K562 (cell line): ENCODE data around the gene SPTBN5. TPM values are rescaled to one million over a fixed set of nuclear protein-coding genes. Genes with fewer than 3 reads are reported as not detected.

Experiments used
- ATAC-seq: fragments of 200-7000 bp; cut with Tn5 transposase; 3 replicates; pipeline ENCODE4 v1.9.1; 2020; ENCODE audit warnings: moderate library complexity
- BruUV-seq: library from RNA; stranded (reverse); fragments of 400-500 nt; replicated peaks from 2 replicates; lab custom pipeline; 2021; lab: Mats Ljungman, UMichigan
- CTCF ChIA-PET: fragments of 300-600 bp; formaldehyde crosslinking; extraction: SDS; loops from one replicate; lab custom pipeline; 2021; ENCODE audit warnings: low intra/inter-chr PET ratio; lab: Yijun Ruan, JAX
- POLR2A ChIA-PET: fragments of 300-600, 350-650 bp; sonication (Branson Sonifier 250); formaldehyde crosslinking; extraction: SDS; loops from one replicate; lab custom pipeline; 2021; ENCODE audit warnings: antibody characterized with exemption, inconsistent platforms; lab: Yijun Ruan, JAX
- DNase-seq, 4 experiments: peaks; one replicate each; pipeline versions ENCODE4 v3.0.0 to v3.0.0-alpha.2; 2011 to 2018; ENCODE audit warnings: low spot score in 3 of 4, mixed read lengths in 3 of 4; ENCODE audit errors: extremely low read depth in 1 of 4
- FAIRE-seq: peaks from 2 replicates; lab custom pipeline; 2011; peaks lifted over from hg19 to GRCh38; lab: Jason Lieb, UNC
- H2AFZ ChIP-seq: 2 replicates; pipeline ENCODE4 v1.6.0; 2011; ENCODE audit warnings: low read depth, low read length, control low read depth, inconsistent platforms
- H3K27ac ChIP-seq: fragments of 200-600 bp; 3 replicates; pipeline ENCODE4 v1.8.0; 2011; ENCODE audit warnings: low read depth, mild to moderate bottlenecking, control low read depth, inconsistent platforms, low read length, moderate library complexity, mixed read lengths; ENCODE audit errors: extremely low read depth
- H3K27me3 ChIP-seq, 2 experiments: fragments of 300-600 bp in 1 of 2; 2 replicates in 1 of 2; 3 replicates in 1 of 2; pipeline versions ENCODE4 v1.6.0 to v1.8.0; 2011; ENCODE audit warnings: inconsistent platforms in 2 of 2, low read length in 2 of 2, mild to moderate bottlenecking in 1 of 2, mixed read lengths in 1 of 2, moderate library complexity in 1 of 2; ENCODE audit not compliant: control insufficient read depth in 2 of 2, insufficient read depth in 2 of 2
- H3K36me3 ChIP-seq: fragments of 300-600 bp; 3 replicates; pipeline ENCODE4 v1.8.0; 2011; ENCODE audit warnings: mild to moderate bottlenecking, low read length, inconsistent platforms; ENCODE audit not compliant: control insufficient read depth, insufficient read depth
- H3K4me1 ChIP-seq, 2 experiments: fragments of 200-600 bp in 1 of 2; replicated peaks in 1 of 2; 2 replicates in 1 of 2; 3 replicates in 1 of 2; pipeline versions ENCODE4 v1.5.1 to v1.8.0; 2011; ENCODE audit warnings: inconsistent platforms in 2 of 2, low read length in 2 of 2, mild to moderate bottlenecking in 1 of 2, mixed read lengths in 1 of 2, moderate library complexity in 1 of 2; ENCODE audit not compliant: control insufficient read depth in 2 of 2, insufficient read depth in 2 of 2
- H3K4me2 ChIP-seq: 2 replicates; pipeline ENCODE4 v1.6.1; 2011; ENCODE audit warnings: low read length, control low read depth, inconsistent platforms, mixed read lengths; ENCODE audit not compliant: insufficient read depth
- H3K4me3 ChIP-seq: fragments of 200-600 bp; sonication (generic), shearing (Covaris generic); 2 replicates; pipeline ENCODE4 v1.5.1; 2016; ENCODE audit warnings: control low read depth, inconsistent platforms
- H3K79me2 ChIP-seq: fragments of 200-600 bp; 3 replicates; pipeline ENCODE4 v1.8.0; 2011; ENCODE audit warnings: low read length, inconsistent platforms; ENCODE audit not compliant: control insufficient read depth, insufficient read depth
- H3K9ac ChIP-seq, 2 experiments: 2 replicates each; pipeline versions ENCODE4 v1.6.0 to v1.6.1; 2011; ENCODE audit warnings: low read depth in 2 of 2, low read length in 2 of 2, control low read depth in 1 of 2, inconsistent platforms in 1 of 2, mild to moderate bottlenecking in 1 of 2, mixed read lengths in 1 of 2; ENCODE audit not compliant: insufficient read depth in 1 of 2
- H3K9me1 ChIP-seq: one replicate; pipeline ENCODE4 v1.6.0; 2011; ENCODE audit warnings: inconsistent platforms, mild to moderate bottlenecking, low read length, moderate library complexity; ENCODE audit not compliant: control insufficient read depth, insufficient read depth
- H3K9me3 ChIP-seq: replicated peaks from 2 replicates; pipeline ENCODE4 v1.5.1; 2011; ENCODE audit warnings: low read depth, low read length, inconsistent platforms; ENCODE audit not compliant: control insufficient read depth, insufficient read depth
- H4K20me1 ChIP-seq: replicated peaks from 2 replicates; pipeline ENCODE4 v1.6.1; 2011; ENCODE audit warnings: low read length, inconsistent platforms, mixed read lengths; ENCODE audit not compliant: control insufficient read depth, insufficient read depth
- EGR1 ChIP-seq: fragments of 450-650 bp; conservative IDR thresholded peaks from 2 replicates; pipeline ENCODE4 v1.6.1; 2017; ENCODE audit warnings: mild to moderate bottlenecking
- KDM2B ChIP-seq: fragments of 250-450 bp; sonication (Bioruptor Pico); IDR thresholded peaks from 2 replicates; pipeline ENCODE4 v1.8.0; 2021; ENCODE audit warnings: mild to moderate bottlenecking, moderate library complexity
- MCM5 ChIP-seq: fragments of 450-650 bp; IDR thresholded peaks from 2 replicates; pipeline ENCODE4 v1.6.1; 2016; ENCODE audit warnings: low read depth
- MNT ChIP-seq, 2 experiments: fragments of 450-650 bp; conservative IDR thresholded peaks; 2 replicates each; pipeline ENCODE4 v1.6.1; 2017; ENCODE audit warnings: mild to moderate bottlenecking in 2 of 2, moderate library complexity in 2 of 2
- MYNN ChIP-seq, 2 experiments: sonication (generic); formaldehyde crosslinking in 1 of 2; IDR thresholded peaks; 2 replicates each; pipeline versions ENCODE4 v1.5.0 to v1.6.1; 2016 to 2020; ENCODE audit warnings: antibody characterized with exemption in 1 of 2, missing genetic modification reagents in 1 of 2
- NUFIP1 ChIP-seq: fragments of 450-650 bp; IDR thresholded peaks from 2 replicates; pipeline ENCODE4 v1.6.1; 2018; ENCODE audit not compliant: partially characterized antibody
- PBX2 ChIP-seq, 2 experiments: IDR thresholded peaks in 1 of 2; conservative IDR thresholded peaks in 1 of 2; 2 replicates each; pipeline ENCODE4 v1.6.1; 2016; ENCODE audit warnings: low read depth in 2 of 2, mild to moderate bottlenecking in 1 of 2, missing compliant biosample characterization in 1 of 2, missing genetic modification characterization in 1 of 2, moderate library complexity in 1 of 2
- PHB2 ChIP-seq: fragments of 450-650 bp; IDR thresholded peaks from 2 replicates; pipeline ENCODE4 v1.6.1; 2017; ENCODE audit warnings: low read depth
- POLR2B ChIP-seq: fragments of 450-650 bp; IDR thresholded peaks from 2 replicates; pipeline ENCODE4 v1.6.1; 2018; ENCODE audit warnings: low read depth; ENCODE audit not compliant: partially characterized antibody
- SNRNP70 ChIP-seq: fragments of 200-400 bp; formaldehyde crosslinking; optimal IDR thresholded peaks from 2 replicates; pipeline ENCODE3; 2017; ENCODE audit warnings: low read depth, low read length
- STAT5B ChIP-seq: fragments of 250-450 bp; sonication (Bioruptor Pico); IDR thresholded peaks from 2 replicates; pipeline ENCODE4 v1.8.0; 2021; ENCODE audit warnings: mild to moderate bottlenecking, inconsistent platforms
- TFE3 ChIP-seq: fragments of 450-650 bp; formaldehyde crosslinking; IDR thresholded peaks from 2 replicates; pipeline ENCODE4 v1.4.0; 2020; ENCODE audit warnings: mild to moderate bottlenecking, mixed read lengths
- ZNF717 ChIP-seq: fragments of 250-450 bp; sonication (Bioruptor Pico); IDR thresholded peaks from 2 replicates; pipeline ENCODE4 v1.5.0; 2021
- WGBS: fragments of 100-300 bp; shearing (Covaris generic); methylation state at CpG from one replicate; pipeline ENCODE4 v1.1.6; 2016; ENCODE audit warnings: low coverage, mixed read lengths; ENCODE audit not compliant: insufficient coverage; ENCODE audit errors: missing lambda C conversion rate; 5-methylcytosine and 5-hydroxymethylcytosine counted together
- in situ Hi-C: fragments of 300-500 bp; cut with MboI; formaldehyde crosslinking; loops from 4 replicates; pipeline ENCODE4 v1.15.0; 2018; ENCODE audit warnings: inconsistent platforms, mixed read lengths
- intact Hi-C: fragments of 100-400 bp; cut with micrococcal nuclease; formaldehyde crosslinking; loops from 2 replicates; pipeline ENCODE4 v1.14.2; 2022
- polyA plus RNA-seq, 8 experiments: library from polyadenylated mRNA; depleted of rRNA in 4 of 8; stranded (reverse) in 5 of 8; unstranded in 3 of 8; fragments of >200 nt; fragmentation: Nextera tagmentation in 2 of 8; fragmentation: Illumina TruSeq in 1 of 8; extraction: Ambion mirVana in 2 of 8; extraction: Trizol in 1 of 8; gene quantifications; 2 replicates each; pipeline versions ENCODE4 v1.2.1 to v1.2.3, GENCODE V29; 2011 to 2014; ENCODE audit warnings: inconsistent platforms in 1 of 8, missing spikeins in 1 of 8
- total RNA-seq, 7 experiments: library from RNA; depleted of rRNA in 6 of 7; stranded (reverse); fragments of >200 nt in 6 of 7; fragmentation: Illumina TruSeq in 2 of 7; extraction: Trizol in 2 of 7; gene quantifications; 2 replicates each; pipeline versions ENCODE4 v1.2.1 to v1.2.3, GENCODE V29; 2011 to 2021; ENCODE audit warnings: low replicate concordance in 1 of 7
- TF ChIP-seq, protein P1 (sequence below): fragments of 450-650 bp; formaldehyde crosslinking; IDR thresholded peaks from 2 replicates; pipeline ENCODE4 v1.4.0; 2022; ENCODE audit warnings: mild to moderate bottlenecking, moderate library complexity

SPTBN5 gene
- total and polyA plus RNA-seq, 9 of the 15 experiments (the other 6 are each of a cell fraction or from before 2014, with no cell fraction given): 0.02 TPM; not detected in 8

- H4K20me1 ChIP-seq: peaks cover 6% of the 10 kb centered on the region
- DNase-seq: no peak
- FAIRE-seq: no peak
- H3K9me1 ChIP-seq: no peaks in the 10 kb centered on the region
- H3K36me3 ChIP-seq: peaks cover 6% of the 10 kb centered on the region; the same call in 1 of the 3 replicates
- WGBS: 82% methylated on average over 36 of the region's 36 CpGs
- no peaks in the 10 kb centered on the region for H3K27me3 ChIP-seq
- BruUV-seq: no TSS peak
- no peaks in the 10 kb centered on the region for H3K79me2 ChIP-seq
- no peak overlapping the region for H2AFZ ChIP-seq
- ChIA-PET POLR2A (interaction anchor here (0.8 to 1.7 kb wide), 2 partner anchors 13 to 16 kb away, joined by 3 to 4 read pairs; no protein-coding TSS in a partner anchor), CTCF (no interaction called here)
- H3K9ac ChIP-seq: no peak overlapping the region
- no peak overlapping the region for H3K4me2 ChIP-seq
- intact Hi-C loops (loop anchor here (5.0 to 10.0 kb wide), 3 partner anchors 88 to 433 kb away; no protein-coding TSS in a partner anchor), in situ Hi-C loops (no loop called here)
- ATAC-seq: no peak
- no peak overlapping the region for H3K27ac ChIP-seq
- no peak overlapping the region for H3K4me3 ChIP-seq
- H3K4me1 ChIP-seq: peaks cover 0 to 4% of the 10 kb centered on the region in 2 experiments; a peak in 1 of 5 replicates
- H3K9me3 ChIP-seq: no peaks in the 10 kb centered on the region
- TF ChIP-seq STAT5B (CRISPR knock-in tag): no peak
- no peak for TF ChIP-seq PHB2
- no peak for TF ChIP-seq PBX2 (CRISPR knock-in tag; IDR thresholded peaks at IDR 0.05; ENCODE audit: low read depth)
- TF ChIP-seq PBX2 (tag; conservative IDR thresholded peaks at IDR 0.05; ENCODE audit: low read depth): no peak
- TF ChIP-seq, protein P1, sequence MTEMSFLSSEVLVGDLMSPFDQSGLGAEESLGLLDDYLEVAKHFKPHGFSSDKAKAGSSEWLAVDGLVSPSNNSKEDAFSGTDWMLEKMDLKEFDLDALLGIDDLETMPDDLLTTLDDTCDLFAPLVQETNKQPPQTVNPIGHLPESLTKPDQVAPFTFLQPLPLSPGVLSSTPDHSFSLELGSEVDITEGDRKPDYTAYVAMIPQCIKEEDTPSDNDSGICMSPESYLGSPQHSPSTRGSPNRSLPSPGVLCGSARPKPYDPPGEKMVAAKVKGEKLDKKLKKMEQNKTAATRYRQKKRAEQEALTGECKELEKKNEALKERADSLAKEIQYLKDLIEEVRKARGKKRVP (CRISPR knock-in tag): no peak
- no peak for TF ChIP-seq KDM2B (CRISPR knock-in tag)
- TF ChIP-seq MCM5: no peak
- no peak for TF ChIP-seq SNRNP70
- no peak for TF ChIP-seq NUFIP1
- TF ChIP-seq EGR1: no peak
- TF ChIP-seq POLR2B: no peak
- TF ChIP-seq MYNN (IDR thresholded peaks at IDR 0.05): no peak
- no peak for TF ChIP-seq MYNN (CRISPR knock-in tag; IDR thresholded peaks at IDR 0.05)
- TF ChIP-seq TFE3 (CRISPR knock-in tag): no peak
- TF ChIP-seq ZNF717 (CRISPR knock-in tag): no peak
- no peak for TF ChIP-seq MNT (conservative IDR thresholded peaks at IDR 0.05)
These were observed 6.9 kb upstream of the SPTBN5 start for GRCh38 chr15:41900526-41901380.
